Esophagus muscularis mucosa (tissue), 4 donors: ENCODE results near the gene TBX2. TPM values are rescaled to one million over a fixed set of nuclear protein-coding genes. Genes with fewer than 3 reads are reported as not detected.

Experiments used
- DNase-seq: peaks from one replicate; pipeline ENCODE4 v3.0.0-alpha.2; 2017; ENCODE audit errors: extremely low spot score
- H3K27ac ChIP-seq, 4 donors: fragments of 200-600 bp; sonication (generic); replicated peaks in 1 of 4; 1 replicate in 3 of 4; 2 replicates in 1 of 4; pipeline ENCODE4 v1.5.1; 2016 to 2019; ENCODE audit warnings: mild to moderate bottlenecking in 1 of 4
- H3K27me3 ChIP-seq, 4 donors: fragments of 200-600 bp; sonication (generic); one replicate each; pipeline versions ENCODE4 v1.5.1 to v1.6.0; 2016 to 2019
- H3K36me3 ChIP-seq, 4 donors: fragments of 200-600 bp; sonication (generic); one replicate each; pipeline ENCODE4 v1.5.1; 2016 to 2019
- H3K4me1 ChIP-seq, 4 donors: fragments of 200-600 bp; sonication (generic); one replicate each; pipeline ENCODE4 v1.5.1; 2016 to 2019
- H3K4me3 ChIP-seq, 4 donors: fragments of 200-600 bp; sonication (generic); 1 replicate in 2 of 4; 2 replicates in 2 of 4; pipeline ENCODE4 v1.5.1; 2016 to 2019; ENCODE audit warnings: mild to moderate bottlenecking in 4 of 4, moderate library complexity in 1 of 4
- H3K9me3 ChIP-seq, 4 donors: fragments of 200-600 bp; sonication (generic); 1 replicate in 3 of 4; 2 replicates in 1 of 4; pipeline ENCODE4 v1.5.1; 2016 to 2019
- EP300 ChIP-seq: sonication (generic); formaldehyde crosslinking; IDR thresholded peaks from one replicate; pipeline ENCODE4 v1.6.1; 2017; ENCODE audit warnings: antibody characterized with exemption
- POLR2A ChIP-seq: fragments of 450-650 bp; IDR thresholded peaks from one replicate; pipeline ENCODE4 v1.6.1; 2017; ENCODE audit warnings: antibody characterized with exemption, moderate library complexity, mild to moderate bottlenecking, low read depth
- POLR2AphosphoS5 ChIP-seq, 2 donors: sonication (generic); formaldehyde crosslinking; IDR thresholded peaks; one replicate each; pipeline ENCODE4 v1.6.1; 2017; ENCODE audit warnings: antibody characterized with exemption in 2 of 2
- WGBS: methylation state at CpG from one replicate; pipeline ENCODE4 v1.1.5; 2018; 5-methylcytosine and 5-hydroxymethylcytosine counted together
- intact Hi-C: fragments of 100-400 bp; cut with DNase I; formaldehyde crosslinking; loops from one replicate; pipeline ENCODE4 v1.15.1; 2023
- total RNA-seq, 4 donors: library from RNA; depleted of rRNA; stranded (reverse); fragments of >200 nt; gene quantifications; one replicate each; pipeline versions ENCODE4 v1.1.0 to v1.2.1, GENCODE V29; 2016
- TF ChIP-seq, protein P1 (sequence below), 3 experiments: fragments of 200-600 bp in 2 of 3; fragments of 450-650 bp in 1 of 3; sonication (generic) in 2 of 3; IDR thresholded peaks; one replicate each; pipeline ENCODE4 v1.5.1; 2017 to 2019; ENCODE audit warnings: antibody characterized with exemption in 3 of 3, mild to moderate bottlenecking in 2 of 3, moderate library complexity in 1 of 3

TBX2 gene
- total RNA-seq, 4 donors from 2014 or later = 17.9 to 42.6 (median 31.3) TPM

DNA sequence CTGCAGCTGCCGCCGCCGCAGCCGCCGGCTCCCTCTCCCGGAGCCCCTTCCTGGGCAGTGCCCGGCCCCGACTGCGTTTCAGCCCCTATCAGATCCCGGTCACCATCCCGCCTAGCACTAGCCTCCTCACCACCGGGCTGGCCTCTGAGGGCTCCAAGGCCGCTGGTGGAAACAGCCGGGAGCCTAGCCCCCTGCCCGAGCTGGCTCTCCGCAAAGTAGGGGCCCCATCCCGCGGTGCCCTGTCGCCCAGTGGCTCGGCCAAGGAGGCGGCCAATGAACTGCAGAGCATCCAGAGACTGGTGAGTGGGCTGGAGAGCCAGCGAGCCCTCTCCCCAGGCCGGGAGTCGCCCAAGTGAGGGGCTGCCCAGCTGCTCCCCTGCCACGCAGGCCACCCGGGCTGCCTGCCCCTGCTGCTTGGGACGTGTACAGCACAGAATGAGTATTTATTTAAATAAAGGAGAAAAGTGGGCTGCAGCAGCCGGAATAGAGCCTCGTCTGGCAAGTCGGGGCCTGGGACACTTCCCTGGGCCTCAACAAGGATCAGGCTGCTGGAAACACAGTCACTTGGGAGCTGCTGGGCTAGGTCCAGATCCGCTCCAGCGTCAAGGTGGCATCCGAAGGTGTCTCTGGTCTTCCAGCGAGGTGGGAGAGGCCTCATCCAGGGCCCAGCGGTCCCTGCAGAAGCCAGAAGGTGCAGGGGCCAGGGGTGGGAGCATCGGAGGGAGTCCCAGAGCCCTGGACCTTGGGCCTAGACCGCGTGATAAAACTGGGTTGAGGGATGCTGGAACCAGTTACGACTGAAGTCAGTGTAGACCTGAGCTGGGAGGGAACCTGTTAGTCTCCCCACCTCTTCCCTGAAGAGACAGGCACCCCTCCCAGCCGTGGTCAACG lies 8.8 kb downstream of the TBX2 start:
- no peak for DNase-seq
- Histone ChIP-seq H3K27ac (peak overlapping the region; percentile 91 to 93 (median 92)), H3K36me3 (peaks cover 8 to 31% (median 21%) of the 10 kb centered on the region in 4 donors), H3K9me3 (no peaks in the 10 kb centered on the region), H3K27me3 (peaks cover 3 to 67% (median 8%) of the 10 kb centered on the region in 4 donors), H3K4me3 (peak overlapping the region; percentile 59 to 78 (median 66)), H3K4me1 (peaks cover 46 to 95% (median 93%) of the 10 kb centered on the region in 4 donors)
- WGBS = 80% methylated on average over 36 of the region's 41 CpGs
- intact Hi-C loops = no loop called here
- TF ChIP-seq, protein P1, sequence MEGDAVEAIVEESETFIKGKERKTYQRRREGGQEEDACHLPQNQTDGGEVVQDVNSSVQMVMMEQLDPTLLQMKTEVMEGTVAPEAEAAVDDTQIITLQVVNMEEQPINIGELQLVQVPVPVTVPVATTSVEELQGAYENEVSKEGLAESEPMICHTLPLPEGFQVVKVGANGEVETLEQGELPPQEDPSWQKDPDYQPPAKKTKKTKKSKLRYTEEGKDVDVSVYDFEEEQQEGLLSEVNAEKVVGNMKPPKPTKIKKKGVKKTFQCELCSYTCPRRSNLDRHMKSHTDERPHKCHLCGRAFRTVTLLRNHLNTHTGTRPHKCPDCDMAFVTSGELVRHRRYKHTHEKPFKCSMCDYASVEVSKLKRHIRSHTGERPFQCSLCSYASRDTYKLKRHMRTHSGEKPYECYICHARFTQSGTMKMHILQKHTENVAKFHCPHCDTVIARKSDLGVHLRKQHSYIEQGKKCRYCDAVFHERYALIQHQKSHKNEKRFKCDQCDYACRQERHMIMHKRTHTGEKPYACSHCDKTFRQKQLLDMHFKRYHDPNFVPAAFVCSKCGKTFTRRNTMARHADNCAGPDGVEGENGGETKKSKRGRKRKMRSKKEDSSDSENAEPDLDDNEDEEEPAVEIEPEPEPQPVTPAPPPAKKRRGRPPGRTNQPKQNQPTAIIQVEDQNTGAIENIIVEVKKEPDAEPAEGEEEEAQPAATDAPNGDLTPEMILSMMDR (IDR thresholded peaks at IDR 0.05) = no peak
- TF ChIP-seq POLR2AphosphoS5 (IDR thresholded peaks at IDR 0.05) = no peak
- TF ChIP-seq EP300 = no peak
- no peak for TF ChIP-seq POLR2A

GRCh38 chr17:61409301-61410112 lies 9.9 kb downstream of the TBX2 start:
- H3K27me3 ChIP-seq = peaks cover 0 to 56% (median 3%) of the 10 kb centered on the region in 4 donors
- TF ChIP-seq EP300 = no peak
- no peak for TF ChIP-seq POLR2AphosphoS5 (IDR thresholded peaks at IDR 0.05)
- TF ChIP-seq POLR2A = no peak
- TF ChIP-seq, protein P1 (IDR thresholded peaks at IDR 0.05) = peak; percentile 44 to 63 (median 52)
- no peaks in the 10 kb centered on the region for H3K9me3 ChIP-seq
- peaks cover 5 to 24% (median 14%) of the 10 kb centered on the region in 4 donors for H3K36me3 ChIP-seq
- H3K27ac ChIP-seq = peak overlapping the region; percentile 91 to 93 (median 92)
- H3K4me1 ChIP-seq = peaks cover 49 to 95% (median 93%) of the 10 kb centered on the region in 4 donors
- under 1% methylated on average over 31 of the region's 73 CpGs for WGBS
- peak overlapping the region; percentile 59 to 78 (median 66) for H3K4me3 ChIP-seq
- intact Hi-C loops = loop anchor here (5.0 to 10.0 kb wide), 3 partner anchors 455 to 685 kb away; partner anchors contain the start of genes BRIP1 and MED13
- DNase-seq = no peak

GRCh38 chr17:61410141-61411010 lies 10.7 kb downstream of the TBX2 start:
- H3K4me3 ChIP-seq = peak overlapping the region; percentile 59 to 78 (median 66)
- peaks cover 0 to 47% (median 0%) of the 10 kb centered on the region in 4 donors for H3K27me3 ChIP-seq
- no peaks in the 10 kb centered on the region for H3K9me3 ChIP-seq
- H3K36me3 ChIP-seq = peaks cover under 1 to 16% (median 8%) of the 10 kb centered on the region in 4 donors
- TF ChIP-seq EP300 (no peak), POLR2A (no peak), POLR2AphosphoS5 (IDR thresholded peaks at IDR 0.05) (peak; percentile 12 to 19)
- TF ChIP-seq, protein P1 (IDR thresholded peaks at IDR 0.05) = peak; percentile 44 to 77 (median 49)
- peaks cover 42 to 94% (median 89%) of the 10 kb centered on the region in 4 donors for H3K4me1 ChIP-seq
- 45% methylated on average over 13 of the region's 48 CpGs for WGBS
- intact Hi-C loops = loop anchor here (5.0 to 10.0 kb wide), 3 partner anchors 454 to 686 kb away; partner anchors contain the start of genes BRIP1 and MED13
- H3K27ac ChIP-seq = peak overlapping the region; percentile 91 to 93 (median 92)
- DNase-seq = no peak

- intact Hi-C loops = loop anchor here (5.0 to 10.0 kb wide), 3 partner anchors 454 to 686 kb away; partner anchors contain the start of genes BRIP1 and MED13
Measured at GRCh38 chr17:61411011-61411260, 11.3 kb downstream of the TBX2 start.

More at GRCh38 chr17:61411011-61411260, 11.3 kb downstream of the TBX2 start:
- no CpG with 5 or more reads among the region's 29 CpGs for WGBS
- TF ChIP-seq POLR2AphosphoS5 (IDR thresholded peaks at IDR 0.05) (no peak), POLR2A (no peak), EP300 (no peak)
- TF ChIP-seq, protein P1 (IDR thresholded peaks at IDR 0.05) = no peak
- Histone ChIP-seq H3K4me3 (peak overlapping the region; percentile 59 to 78 (median 66)), H3K27me3 (peaks cover 0 to 41% (median 0%) of the 10 kb centered on the region in 4 donors), H3K36me3 (peaks cover 0 to 10% (median 3%) of the 10 kb centered on the region in 4 donors), H3K4me1 (peaks cover 41 to 92% (median 84%) of the 10 kb centered on the region in 4 donors), H3K27ac (peak overlapping the region; percentile 91 to 93 (median 92)), H3K9me3 (no peaks in the 10 kb centered on the region)
- DNase-seq = no peak
